Mucosa of rectum (tissue), 2 donors: ENCODE data around the gene AIG1.

Experiments used
- H3K27ac ChIP-seq, 2 donors: one replicate each; pipeline ENCODE4 v1.7.0; 2013; ENCODE audit warnings: inconsistent platforms in 2 of 2, low read depth in 2 of 2, low read length in 2 of 2
- H3K27me3 ChIP-seq, 2 donors: one replicate each; pipeline ENCODE4 v1.7.0; 2013; ENCODE audit warnings: low read length in 2 of 2; ENCODE audit not compliant: control insufficient read depth in 2 of 2, insufficient read depth in 2 of 2
- H3K36me3 ChIP-seq, 2 donors: one replicate each; pipeline ENCODE4 v1.7.0; 2013; ENCODE audit warnings: low read length in 2 of 2; ENCODE audit not compliant: control insufficient read depth in 2 of 2, insufficient read depth in 2 of 2
- H3K4me1 ChIP-seq, 2 donors: one replicate each; pipeline ENCODE4 v1.7.0; 2013; ENCODE audit warnings: low read length in 2 of 2, mild to moderate bottlenecking in 1 of 2; ENCODE audit not compliant: control insufficient read depth in 2 of 2, insufficient read depth in 2 of 2
- H3K4me3 ChIP-seq, 2 donors: one replicate each; pipeline ENCODE4 v1.7.0; 2013; ENCODE audit warnings: low read length in 2 of 2
- H3K9ac ChIP-seq, 2 donors: one replicate each; pipeline ENCODE4 v1.7.0; 2013; ENCODE audit warnings: low read length in 2 of 2, low read depth in 1 of 2, mild to moderate bottlenecking in 1 of 2
- H3K9me3 ChIP-seq, 2 donors: one replicate each; pipeline ENCODE4 v1.7.0; 2013; ENCODE audit warnings: low read length in 2 of 2; ENCODE audit not compliant: control insufficient read depth in 2 of 2
- donor health status: healthy.
- donor health status: Normal muscosa, but diverticular disease.

The AIG1 gene

DNA sequence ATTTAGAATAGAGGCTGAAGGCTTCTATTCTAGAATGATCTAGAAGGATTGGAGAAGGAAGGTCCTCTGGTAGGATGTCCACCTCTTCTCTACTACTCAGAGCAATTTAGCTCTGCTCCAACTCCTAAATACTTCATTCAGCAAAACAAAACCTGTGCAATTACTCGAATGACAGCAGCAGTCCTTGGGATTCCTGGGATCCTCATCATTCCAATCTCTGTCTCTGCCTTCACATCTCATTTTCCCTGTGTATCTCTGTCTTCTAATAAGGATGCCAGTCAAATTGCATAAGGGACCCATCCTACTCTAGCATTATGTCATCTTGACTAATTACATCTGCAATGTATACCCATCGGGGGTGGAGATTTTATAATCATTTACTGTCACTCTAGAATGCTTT, 5.5 kb upstream of the AIG1 start:
- no peak overlapping the region for H3K9ac ChIP-seq
- no peaks in the 10 kb centered on the region for H3K36me3 ChIP-seq
- H3K27me3 ChIP-seq, result no peaks in the 10 kb centered on the region
- peaks cover 4 to 6% of the 10 kb centered on the region in 2 donors for H3K4me1 ChIP-seq
- H3K27ac ChIP-seq, result no peak overlapping the region
- no peak overlapping the region for H3K4me3 ChIP-seq
- no peaks in the 10 kb centered on the region for H3K9me3 ChIP-seq

DNA sequence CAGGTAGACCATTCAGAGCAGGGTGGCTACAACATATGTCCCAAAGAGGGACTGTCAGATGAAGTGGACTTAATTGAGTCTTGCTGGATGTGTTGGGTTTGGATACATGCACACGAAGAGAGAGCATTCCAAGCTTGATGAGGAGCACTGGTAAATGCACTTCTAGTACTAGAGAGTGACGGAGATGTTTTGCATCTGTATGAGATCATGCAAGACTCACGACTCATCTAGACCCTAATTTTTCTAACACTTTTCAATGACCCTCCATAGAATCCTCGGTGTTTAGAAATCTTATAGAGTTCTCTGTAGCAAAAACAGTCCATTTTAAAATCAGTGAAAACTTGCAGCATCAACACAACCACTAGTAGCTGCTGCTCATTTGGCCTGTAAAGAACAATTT, 4.8 kb upstream of the AIG1 start:
- H3K9me3 ChIP-seq, result no peaks in the 10 kb centered on the region
- no peaks in the 10 kb centered on the region for H3K27me3 ChIP-seq
- no peak overlapping the region for H3K4me3 ChIP-seq
- H3K27ac ChIP-seq, result no peak overlapping the region
- no peaks in the 10 kb centered on the region for H3K36me3 ChIP-seq
- H3K4me1 ChIP-seq, result peaks cover 4 to 6% of the 10 kb centered on the region in 2 donors
- H3K9ac ChIP-seq, result no peak overlapping the region

DNA sequence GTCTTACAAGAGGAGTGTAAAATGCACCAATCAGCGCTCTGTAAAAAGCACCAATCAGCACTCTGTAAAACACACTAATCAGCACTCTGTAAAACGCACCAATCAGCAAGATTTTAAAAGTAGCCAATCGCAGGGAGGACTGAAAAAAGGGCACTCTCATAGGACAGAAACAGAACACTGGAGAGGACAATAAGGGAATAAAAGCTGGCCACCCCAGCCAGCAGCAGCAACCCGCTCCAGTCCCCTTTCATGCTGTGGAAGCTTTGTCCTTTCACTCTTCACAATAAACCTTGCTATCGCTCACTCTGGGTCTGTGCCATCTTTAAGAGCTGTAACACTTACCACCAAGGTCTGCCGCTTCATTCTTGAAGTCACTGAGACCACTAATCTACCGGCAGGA, 1.7 kb upstream of the AIG1 start:
- no peaks in the 10 kb centered on the region for H3K9me3 ChIP-seq
- H3K36me3 ChIP-seq, result no peaks in the 10 kb centered on the region
- H3K4me1 ChIP-seq, result peaks cover 11 to 15% of the 10 kb centered on the region in 2 donors
- no peaks in the 10 kb centered on the region for H3K27me3 ChIP-seq
- H3K9ac ChIP-seq, result no peak overlapping the region
- no peak overlapping the region for H3K4me3 ChIP-seq
- no peak overlapping the region for H3K27ac ChIP-seq

DNA sequence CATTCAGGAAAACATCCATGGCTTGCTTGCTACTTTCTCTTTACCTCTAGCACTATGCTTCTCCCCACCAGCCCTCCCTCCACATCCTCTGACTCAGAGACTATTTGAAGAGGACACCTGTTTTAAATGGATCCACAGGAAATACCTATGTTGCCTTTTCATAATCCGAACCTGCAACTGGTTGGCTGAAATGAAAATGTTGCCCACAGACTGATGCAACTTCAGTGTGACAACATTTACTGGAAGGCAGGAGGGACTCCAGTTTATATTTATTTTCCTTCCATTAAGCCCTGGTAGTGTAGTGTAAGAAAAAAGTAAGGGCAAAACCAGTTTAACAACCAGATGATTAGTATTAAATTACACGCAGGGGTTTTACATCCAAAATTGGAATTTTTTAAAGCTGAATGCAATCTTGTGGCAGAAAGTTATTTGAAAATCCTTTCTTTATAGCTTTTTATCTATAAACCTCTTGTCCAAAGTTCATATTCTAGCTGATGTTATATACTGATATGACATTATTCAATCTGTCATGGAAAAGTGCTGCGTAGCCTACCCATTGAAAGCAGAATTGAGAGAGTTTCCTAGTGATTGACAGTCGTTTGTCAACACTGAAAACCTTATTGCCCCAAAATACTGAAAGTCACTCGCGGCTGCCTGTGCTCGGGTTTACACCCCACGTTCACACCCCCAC, 881 bp upstream of the AIG1 start:
- Histone ChIP-seq H3K9me3 (no peaks in the 10 kb centered on the region), H3K36me3 (no peaks in the 10 kb centered on the region), H3K9ac (peak overlapping the region; percentile 65 to 93), H3K27me3 (no peaks in the 10 kb centered on the region), H3K4me1 (peaks cover 11 to 15% of the 10 kb centered on the region in 2 donors), H3K4me3 (peak overlapping the region; percentile 78 to 80), H3K27ac (peak overlapping the region; percentile 85 to 92)

DNA sequence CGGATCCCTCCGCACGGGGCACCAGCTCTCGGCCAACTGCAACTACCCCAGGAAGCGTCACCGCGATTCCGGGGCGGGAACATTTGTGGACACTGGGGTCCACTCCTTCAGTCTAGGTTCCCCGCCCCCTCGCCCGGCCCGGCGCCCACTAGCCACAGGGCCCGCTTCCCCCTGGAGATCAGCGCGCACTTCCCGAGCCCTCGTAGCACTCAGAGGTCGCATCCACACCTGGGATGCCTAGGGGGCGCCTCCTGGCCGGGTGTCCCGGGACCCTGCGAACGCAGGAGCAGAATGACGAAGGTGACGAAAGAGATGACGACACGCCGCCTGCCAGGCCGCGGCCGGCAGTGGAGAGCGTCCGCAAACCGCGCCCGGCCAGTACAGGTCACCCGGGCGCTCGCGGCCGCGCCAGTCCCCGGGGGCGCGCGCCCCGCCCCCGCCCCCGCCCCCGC, 309 bp upstream of the AIG1 start:
- Histone ChIP-seq H3K27me3 (no peaks in the 10 kb centered on the region), H3K9me3 (no peaks in the 10 kb centered on the region), H3K36me3 (no peaks in the 10 kb centered on the region), H3K9ac (peak overlapping the region; percentile 65 to 93), H3K4me3 (peak overlapping the region; percentile 78 to 80), H3K27ac (peak overlapping the region; percentile 85 to 92), H3K4me1 (peaks cover 11 to 15% of the 10 kb centered on the region in 2 donors)

DNA sequence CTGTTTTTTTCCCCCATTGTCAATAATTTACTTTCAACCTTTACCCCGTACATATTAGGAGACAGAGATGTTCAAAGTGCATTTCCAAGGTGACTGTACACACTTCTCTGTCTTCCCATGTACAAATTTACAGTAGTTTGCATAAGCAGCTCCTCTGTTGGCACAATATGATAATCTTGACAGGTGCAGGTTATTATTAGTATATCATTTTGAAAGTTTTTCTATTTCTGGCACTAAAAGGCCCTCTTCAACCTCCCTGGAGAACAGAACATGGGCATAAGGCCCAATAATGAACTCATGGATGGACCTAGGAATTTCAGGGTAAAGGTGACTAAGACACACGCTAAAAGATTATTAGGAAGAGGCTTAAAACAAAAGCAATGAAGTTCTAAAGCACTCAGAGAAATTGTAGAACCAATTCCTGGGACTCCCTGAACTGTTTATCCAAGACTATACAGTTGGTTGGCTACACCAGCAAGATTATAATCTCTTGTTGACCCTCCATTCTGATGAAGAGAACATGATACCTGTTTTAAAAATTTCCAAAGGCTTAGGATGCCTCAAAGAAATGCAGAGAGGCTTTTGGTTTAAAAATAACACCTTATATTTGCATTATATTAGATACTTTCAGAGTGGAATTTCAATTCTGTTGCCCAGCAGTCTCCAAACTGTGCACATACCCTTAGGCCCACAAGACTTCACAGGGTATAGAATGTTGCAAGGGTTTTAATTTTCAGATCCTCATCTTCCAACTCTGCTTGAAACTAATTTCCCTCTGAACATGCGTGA, 1.1 kb downstream of the AIG1 start:
- Histone ChIP-seq H3K27ac (no peak overlapping the region), H3K9ac (peak overlapping the region; percentile 29 to 78), H3K9me3 (no peaks in the 10 kb centered on the region), H3K4me3 (peak overlapping the region; percentile 68 to 80), H3K27me3 (no peaks in the 10 kb centered on the region), H3K36me3 (no peaks in the 10 kb centered on the region), H3K4me1 (peaks cover 11 to 15% of the 10 kb centered on the region in 2 donors)

DNA sequence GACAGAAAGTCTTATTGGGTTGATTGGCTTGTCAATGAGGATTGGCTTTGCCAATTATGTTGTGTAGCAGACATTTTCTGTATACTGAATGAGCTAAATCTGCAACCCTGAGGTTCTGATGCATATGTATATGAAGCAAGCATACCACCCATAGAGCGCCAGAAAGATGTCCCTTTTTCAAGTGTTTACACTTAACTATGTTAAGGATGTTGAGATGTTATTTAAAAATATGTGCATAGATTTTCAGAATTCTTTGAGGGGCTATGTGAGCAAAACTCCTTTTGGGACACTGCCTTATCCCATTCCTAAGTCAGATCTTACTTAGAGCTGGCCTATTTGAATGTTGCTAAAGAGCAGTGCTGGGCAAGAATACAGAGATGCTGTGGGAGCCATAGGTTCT, 1.9 kb downstream of the AIG1 start:
- H3K4me3 ChIP-seq, result no peak overlapping the region
- no peaks in the 10 kb centered on the region for H3K27me3 ChIP-seq
- no peak overlapping the region for H3K9ac ChIP-seq
- no peaks in the 10 kb centered on the region for H3K9me3 ChIP-seq
- H3K27ac ChIP-seq, result no peak overlapping the region
- H3K36me3 ChIP-seq, result no peaks in the 10 kb centered on the region
- peaks cover 11 to 15% of the 10 kb centered on the region in 2 donors for H3K4me1 ChIP-seq

DNA sequence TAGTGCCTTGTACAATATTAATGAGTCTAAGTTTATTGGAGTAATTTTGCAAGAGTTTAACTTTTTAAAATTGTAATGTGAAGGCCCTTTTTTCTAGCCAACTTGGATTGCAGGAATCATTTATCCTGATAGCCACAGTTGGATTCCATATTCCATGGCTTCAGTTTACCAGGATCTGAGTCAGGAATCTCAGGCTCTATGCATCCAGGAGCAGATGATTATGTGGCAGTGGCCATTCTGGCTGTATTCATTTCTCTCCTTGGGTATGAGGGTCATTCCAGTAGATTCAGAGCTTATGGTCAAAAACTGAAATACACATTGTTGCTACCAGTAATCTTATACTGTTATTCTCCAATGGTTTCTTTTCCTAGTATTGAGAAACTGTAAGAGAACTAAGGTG, 2.9 kb downstream of the AIG1 start:
- Histone ChIP-seq H3K27ac (no peak overlapping the region), H3K36me3 (no peaks in the 10 kb centered on the region), H3K4me1 (peaks cover 11 to 15% of the 10 kb centered on the region in 2 donors), H3K27me3 (no peaks in the 10 kb centered on the region), H3K9me3 (no peaks in the 10 kb centered on the region), H3K4me3 (no peak overlapping the region), H3K9ac (no peak overlapping the region)

DNA sequence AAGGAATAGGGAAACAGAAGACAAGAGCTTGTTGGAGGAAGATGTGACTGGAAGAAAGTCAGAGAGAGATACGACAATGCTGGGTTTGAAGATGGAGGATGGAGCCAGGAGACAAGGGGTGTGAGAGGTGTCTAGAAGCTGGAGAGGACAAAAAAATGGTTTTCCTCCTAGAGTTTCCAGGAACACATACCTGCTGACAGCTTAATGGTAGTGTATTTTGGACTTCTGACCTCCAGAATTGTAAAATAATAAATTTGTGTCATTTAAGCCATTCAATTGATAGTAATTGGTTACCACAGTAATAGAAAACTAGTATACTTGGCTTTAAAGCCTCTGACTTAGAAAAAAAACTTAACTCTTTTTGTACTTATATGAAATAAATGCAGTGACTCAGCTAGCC, 3.6 kb downstream of the AIG1 start:
- Histone ChIP-seq H3K27me3 (no peaks in the 10 kb centered on the region), H3K9me3 (no peaks in the 10 kb centered on the region), H3K36me3 (no peaks in the 10 kb centered on the region), H3K4me3 (no peak overlapping the region), H3K27ac (no peak overlapping the region), H3K9ac (no peak overlapping the region), H3K4me1 (peaks cover 11 to 15% of the 10 kb centered on the region in 2 donors)

DNA sequence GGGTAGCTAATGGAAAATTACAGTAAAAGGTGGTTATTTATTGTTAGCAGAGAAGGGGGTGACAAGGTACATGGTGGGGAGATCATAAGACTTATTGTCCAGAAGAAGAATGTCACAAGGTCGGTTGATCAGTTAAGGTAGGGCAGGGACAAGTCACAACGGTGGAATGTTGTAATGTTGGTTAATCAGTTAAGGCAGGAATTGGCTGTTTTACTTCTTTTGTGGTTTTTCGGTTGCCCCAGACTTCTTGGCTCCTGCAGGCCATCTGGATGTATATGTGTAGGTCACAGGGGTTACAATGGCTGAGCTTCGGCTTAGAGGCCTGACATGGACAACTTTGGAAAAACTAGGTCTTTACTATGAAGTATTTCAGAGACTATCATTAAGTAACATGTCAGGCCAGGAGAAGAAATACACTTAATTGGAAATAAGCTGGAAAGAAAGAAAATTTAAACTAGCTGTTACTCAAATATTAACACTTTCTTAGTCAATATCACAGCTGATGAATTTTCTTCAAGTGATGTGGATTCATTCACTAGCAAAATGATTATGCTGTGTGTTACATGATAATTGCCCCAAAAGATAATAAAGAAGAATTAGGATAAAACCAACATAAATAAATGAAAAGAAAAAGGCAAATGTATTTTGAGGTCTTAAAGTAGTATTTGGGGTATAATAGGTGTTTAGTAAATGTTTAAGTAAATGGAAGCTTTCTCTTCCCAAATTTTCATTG, 4.4 kb downstream of the AIG1 start:
- Histone ChIP-seq H3K4me3 (no peak overlapping the region), H3K9ac (no peak overlapping the region), H3K36me3 (no peaks in the 10 kb centered on the region), H3K27ac (no peak overlapping the region), H3K27me3 (no peaks in the 10 kb centered on the region), H3K4me1 (peaks cover 7 to 9% of the 10 kb centered on the region in 2 donors), H3K9me3 (no peaks in the 10 kb centered on the region)
